CD14-positive monocyte (primary cell): ENCODE data around the gene ZBTB1. TPM values are rescaled to one million over a fixed set of nuclear protein-coding genes. Genes with fewer than 3 reads are reported as not detected.

Source experiments
- DNase-seq, 3 donors: peaks; one replicate each; pipeline ENCODE4 v3.0.0-alpha.2; 2011 to 2022
- H2AFZ ChIP-seq: 2 replicates; pipeline ENCODE4 v1.6.0; 2012; ENCODE audit warnings: mild to moderate bottlenecking, low read depth, low read length, inconsistent platforms; ENCODE audit not compliant: insufficient read depth, poor library complexity, severe bottlenecking
- H3K27ac ChIP-seq, 2 donors: 1 replicate in 1 of 2; 2 replicates in 1 of 2; pipeline ENCODE4 v1.5.1; 2012 to 2013; ENCODE audit warnings: low read length in 2 of 2, control low read depth in 1 of 2, inconsistent platforms in 1 of 2, low read depth in 1 of 2, mild to moderate bottlenecking in 1 of 2
- H3K27me3 ChIP-seq, 2 donors: one replicate each; pipeline versions ENCODE4 v1.6.0 to v1.6.1; 2011 to 2013; ENCODE audit warnings: low read length in 2 of 2; ENCODE audit not compliant: control insufficient read depth in 2 of 2, insufficient read depth in 2 of 2
- H3K36me3 ChIP-seq, 2 donors: replicated peaks in 1 of 2; 1 replicate in 1 of 2; 2 replicates in 1 of 2; pipeline versions ENCODE4 v1.5.1 to v1.6.1; 2012 to 2013; ENCODE audit warnings: low read length in 2 of 2, control low read depth in 1 of 2, inconsistent platforms in 1 of 2, mild to moderate bottlenecking in 1 of 2; ENCODE audit not compliant: insufficient read depth in 2 of 2, control insufficient read depth in 1 of 2
- H3K4me1 ChIP-seq, 2 donors: 1 replicate in 1 of 2; 2 replicates in 1 of 2; pipeline versions ENCODE4 v1.5.1 to v1.6.1; 2012 to 2013; ENCODE audit warnings: low read length in 2 of 2, control low read depth in 1 of 2, inconsistent platforms in 1 of 2, mild to moderate bottlenecking in 1 of 2, moderate library complexity in 1 of 2; ENCODE audit not compliant: insufficient read depth in 2 of 2, control insufficient read depth in 1 of 2
- H3K4me2 ChIP-seq: replicated peaks from 2 replicates; pipeline ENCODE3; 2012; ENCODE audit warnings: low read length, moderate library complexity, mild to moderate bottlenecking; ENCODE audit not compliant: poor library complexity, severe bottlenecking; ENCODE audit errors: extremely low read depth
- H3K4me3 ChIP-seq, 3 experiments: fragments of 200-600 bp in 1 of 3; sonication (generic) in 1 of 3; replicated peaks in 1 of 3; 1 replicate in 2 of 3; 2 replicates in 1 of 3; pipeline ENCODE4 v1.5.1; 2011 to 2013; ENCODE audit warnings: low read length in 3 of 3, mild to moderate bottlenecking in 3 of 3, control low read depth in 2 of 3, low read depth in 2 of 3, inconsistent platforms in 1 of 3, moderate library complexity in 1 of 3
- H3K79me2 ChIP-seq: 2 replicates; pipeline ENCODE4 v1.6.0; 2012; ENCODE audit warnings: mild to moderate bottlenecking, control low read depth, inconsistent platforms, low read length, moderate library complexity; ENCODE audit not compliant: insufficient read depth
- H3K9ac ChIP-seq: 2 replicates; pipeline ENCODE4 v1.6.0; 2017; ENCODE audit warnings: low read length, mild to moderate bottlenecking; ENCODE audit not compliant: insufficient read depth, poor library complexity, severe bottlenecking
- H3K9me3 ChIP-seq, 2 donors: replicated peaks in 1 of 2; 1 replicate in 1 of 2; 2 replicates in 1 of 2; pipeline versions ENCODE4 v1.5.1 to v1.6.1; 2012 to 2013; ENCODE audit warnings: low read length in 2 of 2, control low read depth in 1 of 2; ENCODE audit not compliant: control insufficient read depth in 1 of 2, insufficient read depth in 1 of 2
- H4K20me1 ChIP-seq: 2 replicates; pipeline ENCODE4 v1.6.0; 2012; ENCODE audit warnings: mild to moderate bottlenecking, low read length, control low read depth, moderate library complexity; ENCODE audit not compliant: insufficient read depth
- H3K27ac Mint-ChIP-seq, 7 donors: one replicate each; pipeline ENCODE4 v1.8.0; 2020; ENCODE audit warnings: mild to moderate bottlenecking in 7 of 7, mixed read lengths in 7 of 7, moderate library complexity in 6 of 7, inconsistent platforms in 2 of 7
- H3K27me3 Mint-ChIP-seq, 3 donors: one replicate each; pipeline ENCODE4 v1.8.0; 2021 to 2022; ENCODE audit warnings: low read depth in 3 of 3, mild to moderate bottlenecking in 3 of 3, mixed read lengths in 3 of 3, moderate library complexity in 3 of 3, inconsistent platforms in 1 of 3
- H3K36me3 Mint-ChIP-seq, 2 donors: one replicate each; pipeline ENCODE4 v1.8.0; 2020; ENCODE audit warnings: mixed read lengths in 2 of 2, inconsistent platforms in 1 of 2, mild to moderate bottlenecking in 1 of 2
- H3K4me1 Mint-ChIP-seq: one replicate; pipeline ENCODE4 v1.8.0; 2020; ENCODE audit warnings: mild to moderate bottlenecking, mixed read lengths
- H3K4me3 Mint-ChIP-seq, 2 donors: one replicate each; pipeline ENCODE4 v1.8.0; 2020; ENCODE audit warnings: mild to moderate bottlenecking in 2 of 2, mixed read lengths in 2 of 2, moderate library complexity in 1 of 2
- H3K9me3 Mint-ChIP-seq, 7 donors: one replicate each; pipeline ENCODE4 v1.8.0; 2020 to 2022; ENCODE audit warnings: mixed read lengths in 7 of 7, mild to moderate bottlenecking in 6 of 7, moderate library complexity in 6 of 7, inconsistent platforms in 2 of 7
- WGBS: methylation state at CpG from one replicate; pipeline ENCODE4 v1.1.5; 2013; ENCODE audit warnings: missing lambda C conversion rate; ENCODE audit not compliant: insufficient coverage; 5-methylcytosine and 5-hydroxymethylcytosine counted together
- intact Hi-C, 2 donors: fragments of 100-400 bp; cut with micrococcal nuclease; formaldehyde crosslinking; loops; one replicate each; pipeline versions ENCODE4 v1.15.0 to v1.15.1; 2023
- polyA plus RNA-seq, 3 donors: library from polyadenylated mRNA; depleted of rRNA in 1 of 3; unstranded in 2 of 3; stranded (reverse) in 1 of 3; fragments of 300-500 nt in 2 of 3; fragments of >200 nt in 1 of 3; fragmentation: Illumina TruSeq in 2 of 3; gene quantifications; 1 replicate in 2 of 3; 2 replicates in 1 of 3; pipeline ENCODE4 v1.2.3, GENCODE V29; 2012 to 2021
- TF ChIP-seq, protein P1 (sequence below): fragments of 200-600 bp; IDR thresholded peaks from one replicate; pipeline ENCODE4 v1.8.0; 2022; ENCODE audit warnings: antibody characterized with exemption, mild to moderate bottlenecking

ZBTB1 gene
- polyA plus RNA-seq, 3 donors: 27.7 to 45.4 (median 33.4) TPM

- Mint-ChIP-seq H3K36me3 (no peaks in the 10 kb centered on the region), H3K4me3 (no peak overlapping the region), H3K27ac (no peak overlapping the region), H3K27me3 (peaks cover 3 to 5% (median 5%) of the 10 kb centered on the region in 3 donors), H3K9me3 (peaks cover 0 to 2% (median 0%) of the 10 kb centered on the region in 7 donors), H3K4me1 (peaks cover 3% of the 10 kb centered on the region)
- TF ChIP-seq, protein P1, sequence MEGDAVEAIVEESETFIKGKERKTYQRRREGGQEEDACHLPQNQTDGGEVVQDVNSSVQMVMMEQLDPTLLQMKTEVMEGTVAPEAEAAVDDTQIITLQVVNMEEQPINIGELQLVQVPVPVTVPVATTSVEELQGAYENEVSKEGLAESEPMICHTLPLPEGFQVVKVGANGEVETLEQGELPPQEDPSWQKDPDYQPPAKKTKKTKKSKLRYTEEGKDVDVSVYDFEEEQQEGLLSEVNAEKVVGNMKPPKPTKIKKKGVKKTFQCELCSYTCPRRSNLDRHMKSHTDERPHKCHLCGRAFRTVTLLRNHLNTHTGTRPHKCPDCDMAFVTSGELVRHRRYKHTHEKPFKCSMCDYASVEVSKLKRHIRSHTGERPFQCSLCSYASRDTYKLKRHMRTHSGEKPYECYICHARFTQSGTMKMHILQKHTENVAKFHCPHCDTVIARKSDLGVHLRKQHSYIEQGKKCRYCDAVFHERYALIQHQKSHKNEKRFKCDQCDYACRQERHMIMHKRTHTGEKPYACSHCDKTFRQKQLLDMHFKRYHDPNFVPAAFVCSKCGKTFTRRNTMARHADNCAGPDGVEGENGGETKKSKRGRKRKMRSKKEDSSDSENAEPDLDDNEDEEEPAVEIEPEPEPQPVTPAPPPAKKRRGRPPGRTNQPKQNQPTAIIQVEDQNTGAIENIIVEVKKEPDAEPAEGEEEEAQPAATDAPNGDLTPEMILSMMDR: no peak
- Histone ChIP-seq H3K36me3 (no peaks in the 10 kb centered on the region), H3K9me3 (no peaks in the 10 kb centered on the region), H3K4me3 (no peak overlapping the region), H3K79me2 (no peaks in the 10 kb centered on the region), H3K27me3 (no peaks in the 10 kb centered on the region), H2AFZ (no peak overlapping the region), H3K4me2 (no peak overlapping the region), H4K20me1 (no peaks in the 10 kb centered on the region), H3K9ac (no peak overlapping the region), H3K4me1 (no peaks in the 10 kb centered on the region), H3K27ac (no peak overlapping the region)
- intact Hi-C loops: no loop called here
- 100% methylated on average over 1 of the region's 2 CpGs for WGBS
- DNase-seq: no peak
These were observed 57.1 kb downstream of the ZBTB1 start for GRCh38 chr14:64561631-64562030.

- peaks cover 6% of the 10 kb centered on the region for H3K4me1 Mint-ChIP-seq
- Histone ChIP-seq H2AFZ (no peak overlapping the region), H3K9ac (no peak overlapping the region), H3K79me2 (no peaks in the 10 kb centered on the region), H3K36me3 (no peaks in the 10 kb centered on the region), H4K20me1 (no peaks in the 10 kb centered on the region), H3K4me1 (no peaks in the 10 kb centered on the region), H3K9me3 (no peaks in the 10 kb centered on the region), H3K27ac (no peak overlapping the region), H3K4me2 (no peak overlapping the region), H3K27me3 (no peaks in the 10 kb centered on the region), H3K4me3 (no peak overlapping the region)
- peaks cover 0 to 2% (median 0%) of the 10 kb centered on the region in 7 donors for H3K9me3 Mint-ChIP-seq
- peaks cover 3 to 7% (median 5%) of the 10 kb centered on the region in 3 donors for H3K27me3 Mint-ChIP-seq
- TF ChIP-seq, protein P1: no peak
- intact Hi-C loops: no loop called here
- no peaks in the 10 kb centered on the region for H3K36me3 Mint-ChIP-seq
- no peak overlapping the region for H3K4me3 Mint-ChIP-seq
- H3K27ac Mint-ChIP-seq: no peak overlapping the region
- DNase-seq: no peak
These were observed 57.9 kb downstream of the ZBTB1 start for GRCh38 chr14:64562436-64562835.
